Esophagus muscularis mucosa (tissue), 4 donors: ENCODE results near the gene CNTNAP2. TPM values are rescaled to one million over a fixed set of nuclear protein-coding genes. Genes with fewer than 3 reads are reported as not detected.

Source experiments
- DNase-seq: peaks from one replicate; pipeline ENCODE4 v3.0.0-alpha.2; 2017; ENCODE audit errors: extremely low spot score
- H3K27ac ChIP-seq, 4 donors: fragments of 200-600 bp; sonication (generic); replicated peaks in 1 of 4; 1 replicate in 3 of 4; 2 replicates in 1 of 4; pipeline ENCODE4 v1.5.1; 2016 to 2019; ENCODE audit warnings: mild to moderate bottlenecking in 1 of 4
- H3K27me3 ChIP-seq, 4 donors: fragments of 200-600 bp; sonication (generic); one replicate each; pipeline versions ENCODE4 v1.5.1 to v1.6.0; 2016 to 2019
- H3K36me3 ChIP-seq, 4 donors: fragments of 200-600 bp; sonication (generic); one replicate each; pipeline ENCODE4 v1.5.1; 2016 to 2019
- H3K4me1 ChIP-seq, 4 donors: fragments of 200-600 bp; sonication (generic); one replicate each; pipeline ENCODE4 v1.5.1; 2016 to 2019
- H3K4me3 ChIP-seq, 4 donors: fragments of 200-600 bp; sonication (generic); 1 replicate in 2 of 4; 2 replicates in 2 of 4; pipeline ENCODE4 v1.5.1; 2016 to 2019; ENCODE audit warnings: mild to moderate bottlenecking in 4 of 4, moderate library complexity in 1 of 4
- H3K9me3 ChIP-seq, 4 donors: fragments of 200-600 bp; sonication (generic); 1 replicate in 3 of 4; 2 replicates in 1 of 4; pipeline ENCODE4 v1.5.1; 2016 to 2019
- EP300 ChIP-seq: sonication (generic); formaldehyde crosslinking; IDR thresholded peaks from one replicate; pipeline ENCODE4 v1.6.1; 2017; ENCODE audit warnings: antibody characterized with exemption
- POLR2A ChIP-seq: fragments of 450-650 bp; IDR thresholded peaks from one replicate; pipeline ENCODE4 v1.6.1; 2017; ENCODE audit warnings: antibody characterized with exemption, moderate library complexity, mild to moderate bottlenecking, low read depth
- POLR2AphosphoS5 ChIP-seq, 2 donors: sonication (generic); formaldehyde crosslinking; IDR thresholded peaks; one replicate each; pipeline ENCODE4 v1.6.1; 2017; ENCODE audit warnings: antibody characterized with exemption in 2 of 2
- WGBS: methylation state at CpG from one replicate; pipeline ENCODE4 v1.1.5; 2018; 5-methylcytosine and 5-hydroxymethylcytosine counted together
- intact Hi-C: fragments of 100-400 bp; cut with DNase I; formaldehyde crosslinking; loops from one replicate; pipeline ENCODE4 v1.15.1; 2023
- total RNA-seq, 4 donors: library from RNA; depleted of rRNA; stranded (reverse); fragments of >200 nt; gene quantifications; one replicate each; pipeline versions ENCODE4 v1.1.0 to v1.2.1, GENCODE V29; 2016
- TF ChIP-seq, protein P1 (sequence below), 3 experiments: fragments of 200-600 bp in 2 of 3; fragments of 450-650 bp in 1 of 3; sonication (generic) in 2 of 3; IDR thresholded peaks; one replicate each; pipeline ENCODE4 v1.5.1; 2017 to 2019; ENCODE audit warnings: antibody characterized with exemption in 3 of 3, mild to moderate bottlenecking in 2 of 3, moderate library complexity in 1 of 3

The CNTNAP2 gene
- total RNA-seq, 4 donors from 2014 or later = 1.2 to 2.9 (median 1.9) TPM

GRCh38 chr7:148121401-148121800 is 2004.8 kb downstream of the CNTNAP2 start:
- no peaks in the 10 kb centered on the region for H3K9me3 ChIP-seq
- H3K27me3 ChIP-seq = no peaks in the 10 kb centered on the region
- TF ChIP-seq POLR2A (no peak), POLR2AphosphoS5 (IDR thresholded peaks at IDR 0.05) (no peak), EP300 (no peak)
- TF ChIP-seq, protein P1, sequence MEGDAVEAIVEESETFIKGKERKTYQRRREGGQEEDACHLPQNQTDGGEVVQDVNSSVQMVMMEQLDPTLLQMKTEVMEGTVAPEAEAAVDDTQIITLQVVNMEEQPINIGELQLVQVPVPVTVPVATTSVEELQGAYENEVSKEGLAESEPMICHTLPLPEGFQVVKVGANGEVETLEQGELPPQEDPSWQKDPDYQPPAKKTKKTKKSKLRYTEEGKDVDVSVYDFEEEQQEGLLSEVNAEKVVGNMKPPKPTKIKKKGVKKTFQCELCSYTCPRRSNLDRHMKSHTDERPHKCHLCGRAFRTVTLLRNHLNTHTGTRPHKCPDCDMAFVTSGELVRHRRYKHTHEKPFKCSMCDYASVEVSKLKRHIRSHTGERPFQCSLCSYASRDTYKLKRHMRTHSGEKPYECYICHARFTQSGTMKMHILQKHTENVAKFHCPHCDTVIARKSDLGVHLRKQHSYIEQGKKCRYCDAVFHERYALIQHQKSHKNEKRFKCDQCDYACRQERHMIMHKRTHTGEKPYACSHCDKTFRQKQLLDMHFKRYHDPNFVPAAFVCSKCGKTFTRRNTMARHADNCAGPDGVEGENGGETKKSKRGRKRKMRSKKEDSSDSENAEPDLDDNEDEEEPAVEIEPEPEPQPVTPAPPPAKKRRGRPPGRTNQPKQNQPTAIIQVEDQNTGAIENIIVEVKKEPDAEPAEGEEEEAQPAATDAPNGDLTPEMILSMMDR (IDR thresholded peaks at IDR 0.05) = no peak
- H3K27ac ChIP-seq = no peak overlapping the region
- 58% methylated on average over 4 of the region's 4 CpGs for WGBS
- H3K4me3 ChIP-seq = no peak overlapping the region
- H3K4me1 ChIP-seq = no peaks in the 10 kb centered on the region
- H3K36me3 ChIP-seq = no peaks in the 10 kb centered on the region
- DNase-seq = no peak
- intact Hi-C loops = no loop called here

DNA sequence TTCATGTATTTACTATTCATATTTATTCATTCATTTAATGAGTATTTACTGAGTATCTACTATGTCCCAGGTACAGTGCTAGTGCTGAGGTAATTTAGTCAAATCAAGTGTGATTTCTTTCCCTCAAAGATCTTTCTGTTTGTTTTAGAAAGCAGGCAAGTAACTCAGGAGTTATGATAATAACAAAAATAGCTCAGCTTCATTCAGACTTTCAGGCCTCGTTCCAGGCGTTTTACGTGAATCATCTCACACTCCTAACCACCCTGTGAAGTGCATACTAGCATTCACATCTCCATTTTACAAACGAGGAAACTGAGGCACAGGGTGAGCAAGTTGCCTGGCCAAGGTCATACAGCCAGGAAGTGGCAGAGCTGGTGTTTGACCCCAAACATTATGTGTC is 2005.2 kb downstream of the CNTNAP2 start:
- intact Hi-C loops = no loop called here
- no peaks in the 10 kb centered on the region for H3K9me3 ChIP-seq

GRCh38 chr7:148124477-148124876 is 2007.9 kb downstream of the CNTNAP2 start:
- WGBS = 83% methylated on average over 5 of the region's 5 CpGs

More for the DNA sequence above, 2005.2 kb downstream of the CNTNAP2 start:
- Histone ChIP-seq H3K27me3 (no peaks in the 10 kb centered on the region), H3K4me3 (no peak overlapping the region), H3K36me3 (no peaks in the 10 kb centered on the region), H3K27ac (no peak overlapping the region), H3K4me1 (no peaks in the 10 kb centered on the region)
- WGBS = 70% methylated on average over 4 of the region's 4 CpGs
- DNase-seq = no peak
- no peak for TF ChIP-seq POLR2A
- TF ChIP-seq, protein P1 (IDR thresholded peaks at IDR 0.05) = no peak
- no peak for TF ChIP-seq EP300
- TF ChIP-seq POLR2AphosphoS5 (IDR thresholded peaks at IDR 0.05) = no peak

DNA sequence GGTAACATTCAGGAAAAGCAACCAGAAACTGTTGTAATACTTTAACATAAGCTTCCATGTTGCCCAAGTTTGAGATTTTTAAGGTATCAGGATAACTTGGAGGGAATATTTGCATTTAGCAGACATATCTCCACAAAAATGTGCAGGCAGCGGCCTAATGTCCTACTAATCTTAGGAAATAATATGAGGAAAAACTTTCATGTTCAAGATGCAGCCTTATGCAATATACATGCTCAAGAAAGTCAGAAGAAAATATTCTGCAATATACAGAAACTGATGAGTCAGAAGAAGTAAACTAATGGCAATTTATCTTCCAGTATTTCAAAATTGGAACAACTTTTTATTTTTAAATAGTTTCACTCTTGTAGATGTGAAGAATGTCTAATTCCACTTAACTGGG is 2010.8 kb downstream of the CNTNAP2 start:
- no peak for DNase-seq
- intact Hi-C loops = no loop called here
- Histone ChIP-seq H3K27me3 (no peaks in the 10 kb centered on the region), H3K36me3 (no peaks in the 10 kb centered on the region), H3K27ac (no peak overlapping the region), H3K4me3 (no peak overlapping the region), H3K9me3 (no peaks in the 10 kb centered on the region), H3K4me1 (no peaks in the 10 kb centered on the region)
- TF ChIP-seq POLR2AphosphoS5 (IDR thresholded peaks at IDR 0.05) (no peak), EP300 (no peak), POLR2A (no peak)
- TF ChIP-seq, protein P1 (IDR thresholded peaks at IDR 0.05) = no peak
- WGBS = 93% methylated on average over 1 of the region's 1 CpG

More at GRCh38 chr7:148124477-148124876, 2007.9 kb downstream of the CNTNAP2 start:
- DNase-seq = no peak
- no peaks in the 10 kb centered on the region for H3K27me3 ChIP-seq
- TF ChIP-seq, protein P1 (IDR thresholded peaks at IDR 0.05) = no peak
- TF ChIP-seq POLR2A (no peak), POLR2AphosphoS5 (IDR thresholded peaks at IDR 0.05) (no peak), EP300 (no peak)
- no peak overlapping the region for H3K27ac ChIP-seq
- H3K4me3 ChIP-seq = no peak overlapping the region
- no peaks in the 10 kb centered on the region for H3K4me1 ChIP-seq
- H3K9me3 ChIP-seq = no peaks in the 10 kb centered on the region
- intact Hi-C loops = no loop called here
- no peaks in the 10 kb centered on the region for H3K36me3 ChIP-seq

DNA sequence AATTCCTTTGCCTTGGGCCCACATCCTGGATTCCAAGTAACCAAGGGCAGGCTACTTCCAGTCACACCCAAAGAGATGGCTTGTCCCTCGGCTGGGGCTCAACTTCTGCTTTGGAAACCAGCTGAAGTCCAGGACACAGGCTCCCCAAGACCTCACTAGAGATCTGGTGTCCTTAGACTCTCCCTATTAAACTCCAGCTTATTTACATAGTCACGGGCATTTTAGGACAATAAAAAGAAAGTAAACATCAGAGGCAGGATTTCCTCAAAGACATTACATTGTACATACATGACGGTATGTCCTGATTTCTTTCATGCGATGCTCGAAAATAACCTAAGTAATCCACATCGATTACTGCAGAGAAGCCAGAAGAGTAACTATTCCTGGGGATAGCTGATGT is 2012.4 kb downstream of the CNTNAP2 start:
- H3K36me3 ChIP-seq = no peaks in the 10 kb centered on the region
- intact Hi-C loops = no loop called here
- H3K27me3 ChIP-seq = no peaks in the 10 kb centered on the region
- no peak for DNase-seq
- H3K27ac ChIP-seq = no peak overlapping the region
- no peaks in the 10 kb centered on the region for H3K9me3 ChIP-seq
- WGBS = 80% methylated on average over 6 of the region's 6 CpGs
- H3K4me1 ChIP-seq = no peaks in the 10 kb centered on the region
- no peak overlapping the region for H3K4me3 ChIP-seq
- TF ChIP-seq EP300 = no peak
- TF ChIP-seq POLR2A = no peak
- TF ChIP-seq, protein P1 (IDR thresholded peaks at IDR 0.05) = no peak
- TF ChIP-seq POLR2AphosphoS5 (IDR thresholded peaks at IDR 0.05) = no peak
